Naive thymus-derived CD8-positive, alpha-beta T cell (primary cell): Measurements from ENCODE around the gene C16orf86. TPM values are rescaled to one million over a fixed set of nuclear protein-coding genes. Genes with fewer than 3 reads are reported as not detected.
A peak's percentile ranks its signal among the peaks of the same experiment; 100 is the strongest.

ENCODE experiments used
- ATAC-seq, 2 donors: fragments of 150-1000 bp; cut with Tn5 transposase in 1 of 2; sonication (Bioruptor Pico), chemical (Tn5 transposase) in 1 of 2; 1 replicate in 1 of 2; 2 replicates in 1 of 2; pipeline ENCODE4 v1.10.0; 2021; ENCODE audit warnings: mild to moderate bottlenecking in 2 of 2, moderate library complexity in 2 of 2
- POLR2A ChIA-PET: fragments of 350-600 bp; sonication (Branson Sonifier 250); formaldehyde crosslinking; loops from one replicate; lab custom pipeline; 2021; ENCODE audit warnings: antibody characterized with exemption; lab: Charles Lee
- DNase-seq, 10 donors: peaks; one replicate each; pipeline versions ENCODE4 v3.0.0 to v3.0.0-alpha.2; 2020 to 2022
- H3K27ac Mint-ChIP-seq, 10 donors: one replicate each; pipeline ENCODE4 v1.8.0; 2020 to 2022; ENCODE audit warnings: mild to moderate bottlenecking in 10 of 10, mixed read lengths in 10 of 10, moderate library complexity in 4 of 10, inconsistent platforms in 1 of 10
- H3K27me3 Mint-ChIP-seq, 5 donors: one replicate each; pipeline ENCODE4 v1.8.0; 2021 to 2022; ENCODE audit warnings: mixed read lengths in 5 of 5
- H3K36me3 Mint-ChIP-seq, 3 donors: one replicate each; pipeline ENCODE4 v1.8.0; 2020 to 2022; ENCODE audit warnings: mixed read lengths in 3 of 3, mild to moderate bottlenecking in 2 of 3, inconsistent platforms in 1 of 3
- H3K4me1 Mint-ChIP-seq, 4 donors: one replicate each; pipeline ENCODE4 v1.8.0; 2021 to 2022; ENCODE audit warnings: mixed read lengths in 4 of 4
- H3K4me3 Mint-ChIP-seq, 10 donors: one replicate each; pipeline ENCODE4 v1.8.0; 2020 to 2022; ENCODE audit warnings: mild to moderate bottlenecking in 10 of 10, mixed read lengths in 10 of 10, moderate library complexity in 6 of 10, inconsistent platforms in 1 of 10
- H3K9me3 Mint-ChIP-seq, 9 donors: one replicate each; pipeline ENCODE4 v1.8.0; 2020 to 2022; ENCODE audit warnings: mixed read lengths in 9 of 9, mild to moderate bottlenecking in 3 of 9, inconsistent platforms in 1 of 9, moderate library complexity in 1 of 9
- polyA plus RNA-seq, 3 donors: library from polyadenylated mRNA; unstranded; fragments of 300-500 nt; fragmentation: Illumina TruSeq; gene quantifications; one replicate each; pipeline ENCODE4 v1.2.3, GENCODE V29; 2021
- total RNA-seq, 8 experiments: library from RNA in 2 of 8; stranded (reverse) in 2 of 8; gene quantifications; one replicate each; pipeline ENCODE4 v1.2.3 and lab custom pipeline; 2021 to 2026

Gene C16orf86
- 1 to 10 TPM; 4.7 to 6.1 TPM for total RNA-seq
- 1 to 10 TPM; 4.3 to 5.1 (median 4.3) TPM for polyA plus RNA-seq
- 1.0 to 7.6 (median 2.1) reads per million in 6 experiments for total RNA-seq (lab: John Stamatoyannopoulos, UW)

GRCh38 chr16:67666559-67667452 is at the start of gene C16orf86, which contains the start of gene ENKD1:
Gene C16orf86 (plus strand): TSS chr16:67666814. CDS start chr16:67666971, 157 bp downstream.
Gene ENKD1 (minus strand): TSS chr16:67666750. CDS start chr16:67666442, 308 bp downstream.
- peak; percentile 70 to 92 (median 78) for DNase-seq
- no peaks in the 10 kb centered on the region for H3K27me3 Mint-ChIP-seq
- H3K36me3 Mint-ChIP-seq: no peaks in the 10 kb centered on the region
- peak; percentile 67 to 69 for ATAC-seq
- peak within 1 kb of the TSS; percentile 74 to 95 (median 86) for H3K4me3 Mint-ChIP-seq
- H3K27ac Mint-ChIP-seq: peak within 1 kb of the TSS in 9 of 10 donors; percentile 29 to 93 (median 83)
- peaks cover 6 to 30% (median 25%) of the 10 kb centered on the region in 4 donors for H3K4me1 Mint-ChIP-seq
- no peaks in the 10 kb centered on the region for H3K9me3 Mint-ChIP-seq
- POLR2A ChIA-PET: interaction anchor here (1.0 to 6.6 kb wide), 12 partner anchors 22 to 268 kb away, joined by 3 to 41 read pairs (median 10); partner anchors contain the start of genes ATP6V0D1, CARMIL2, CTCF and GFOD2

- POLR2A ChIA-PET: interaction anchor here (1.5 to 1.9 kb wide), 2 partner anchors 65 to 81 kb away, joined by 3 to 5 read pairs; no protein-coding TSS in a partner anchor
- H3K36me3 Mint-ChIP-seq: peaks cover 0 to 92% (median 10%) of the 10 kb centered on the region in 3 donors
- no peaks in the 10 kb centered on the region for H3K27me3 Mint-ChIP-seq
- peaks cover 0 to 4% (median 0%) of the 10 kb centered on the region in 4 donors for H3K4me1 Mint-ChIP-seq
- no peak for DNase-seq
- no peak overlapping the region for H3K27ac Mint-ChIP-seq
- no peak overlapping the region for H3K4me3 Mint-ChIP-seq
- no peaks in the 10 kb centered on the region for H3K9me3 Mint-ChIP-seq
- no peak for ATAC-seq
Measured at GRCh38 chr16:67628216-67628615, 38.4 kb upstream of the C16orf86 start.

- Mint-ChIP-seq H3K36me3 (peaks cover 0 to 96% (median 15%) of the 10 kb centered on the region in 3 donors), H3K4me3 (no peak overlapping the region), H3K27ac (peak overlapping the region in 6 of 10 donors; percentile 12 to 78 (median 56)), H3K27me3 (no peaks in the 10 kb centered on the region), H3K4me1 (peaks cover 0 to 2% (median 0%) of the 10 kb centered on the region in 4 donors), H3K9me3 (no peaks in the 10 kb centered on the region)
- no peak for ATAC-seq
- POLR2A ChIA-PET: no interaction called here
- no peak for DNase-seq
Measured at GRCh38 chr16:67632415-67633172, 34.0 kb upstream of the C16orf86 start.

GRCh38 chr16:67636713-67637112 is 29.9 kb upstream of the C16orf86 start:
- Mint-ChIP-seq H3K4me1 (no peaks in the 10 kb centered on the region), H3K36me3 (peaks cover 6 to 78% (median 11%) of the 10 kb centered on the region in 3 donors), H3K27ac (peak overlapping the region in 3 of 10 donors; percentile 33 to 87 (median 73)), H3K27me3 (no peaks in the 10 kb centered on the region), H3K4me3 (no peak overlapping the region), H3K9me3 (no peaks in the 10 kb centered on the region)
- DNase-seq (no peak), ATAC-seq (no peak)
- POLR2A ChIA-PET: no interaction called here

GRCh38 chr16:67637625-67638024 is 29.0 kb upstream of the C16orf86 start:
- H3K4me1 Mint-ChIP-seq: no peaks in the 10 kb centered on the region
- DNase-seq (no peak), ATAC-seq (no peak)
- peaks cover 6 to 69% (median 9%) of the 10 kb centered on the region in 3 donors for H3K36me3 Mint-ChIP-seq
- H3K27me3 Mint-ChIP-seq: no peaks in the 10 kb centered on the region
- no peak overlapping the region for H3K4me3 Mint-ChIP-seq
- H3K27ac Mint-ChIP-seq: peak overlapping the region in 1 of 10 donors; percentile 9
- POLR2A ChIA-PET: no interaction called here
- no peaks in the 10 kb centered on the region for H3K9me3 Mint-ChIP-seq

- ATAC-seq: no peak
- H3K27ac Mint-ChIP-seq: peak overlapping the region in 2 of 10 donors; percentile 4 to 53
- no peaks in the 10 kb centered on the region for H3K9me3 Mint-ChIP-seq
- no peak for DNase-seq
- peaks cover 4 to 27% (median 6%) of the 10 kb centered on the region in 3 donors for H3K36me3 Mint-ChIP-seq
- no peaks in the 10 kb centered on the region for H3K27me3 Mint-ChIP-seq
- H3K4me1 Mint-ChIP-seq: peaks cover 4 to 21% (median 16%) of the 10 kb centered on the region in 4 donors
- POLR2A ChIA-PET: interaction anchor here (0.6 to 7.2 kb wide), 3 partner anchors 36 to 95 kb away, joined by 5 to 125 read pairs (median 92); partner anchors contain the start of gene CTCF
- no peak overlapping the region for H3K4me3 Mint-ChIP-seq
Measured at GRCh38 chr16:67641779-67642708, 24.6 kb upstream of the C16orf86 start.

- Mint-ChIP-seq H3K4me1 (peaks cover 4 to 26% (median 18%) of the 10 kb centered on the region in 4 donors), H3K27me3 (no peaks in the 10 kb centered on the region), H3K4me3 (peak overlapping the region; percentile 52 to 81 (median 66)), H3K27ac (peak overlapping the region in 9 of 10 donors; percentile 62 to 93 (median 83)), H3K36me3 (peaks cover 0 to 21% (median 1%) of the 10 kb centered on the region in 3 donors), H3K9me3 (no peaks in the 10 kb centered on the region)
- DNase-seq (no peak), ATAC-seq (no peak)
- POLR2A ChIA-PET: interaction anchor here (1.5 to 7.2 kb wide), 7 partner anchors 15 to 123 kb away, joined by 6 to 125 read pairs (median 36); partner anchors contain the start of genes ACD, C16orf86, CTCF and ENKD1
Measured at GRCh38 chr16:67644038-67644437, 22.6 kb upstream of the C16orf86 start.

- H3K27ac Mint-ChIP-seq: peak overlapping the region; percentile 68 to 96 (median 91)
- peaks cover 8 to 31% (median 20%) of the 10 kb centered on the region in 4 donors for H3K4me1 Mint-ChIP-seq
Measured at GRCh38 chr16:67645397-67646121, 21.1 kb upstream of the C16orf86 start.

GRCh38 chr16:67647111-67647651 is 19.4 kb upstream of the C16orf86 start:
- Mint-ChIP-seq H3K27me3 (no peaks in the 10 kb centered on the region), H3K4me3 (peak overlapping the region in 4 of 10 donors; percentile 16 to 81 (median 68))

More at GRCh38 chr16:67645397-67646121, 21.1 kb upstream of the C16orf86 start:
- ATAC-seq (peak; percentile 26 to 37), DNase-seq (peak in 2 of 10 donors; percentile 16 to 32)
- H3K27me3 Mint-ChIP-seq: no peaks in the 10 kb centered on the region
- H3K9me3 Mint-ChIP-seq: no peaks in the 10 kb centered on the region
- H3K4me3 Mint-ChIP-seq: peak overlapping the region; percentile 80 to 91 (median 85)
- H3K36me3 Mint-ChIP-seq: peaks cover 0 to 25% (median 1%) of the 10 kb centered on the region in 3 donors
- POLR2A ChIA-PET: interaction anchor here (0.7 to 7.2 kb wide), 20 partner anchors 13 to 355 kb away, joined by 3 to 125 read pairs (median 6); partner anchors contain the start of genes ACD, C16orf86, CTCF and ENKD1

GRCh38 chr16:67647681-67648080 is 18.9 kb upstream of the C16orf86 start:
- no peaks in the 10 kb centered on the region for H3K9me3 Mint-ChIP-seq
- POLR2A ChIA-PET: interaction anchor here (0.6 to 7.2 kb wide), 7 partner anchors 11 to 134 kb away, joined by 3 to 125 read pairs (median 5); partner anchors contain the start of genes ACD, CTCF and PARD6A
- H3K4me1 Mint-ChIP-seq: peaks cover 12 to 41% (median 25%) of the 10 kb centered on the region in 4 donors
- ATAC-seq: no peak
- peaks cover 0 to 39% (median 4%) of the 10 kb centered on the region in 3 donors for H3K36me3 Mint-ChIP-seq
- H3K27ac Mint-ChIP-seq: peak overlapping the region in 1 of 10 donors; percentile 22
- DNase-seq: no peak
- no peaks in the 10 kb centered on the region for H3K27me3 Mint-ChIP-seq
- H3K4me3 Mint-ChIP-seq: no peak overlapping the region

More at GRCh38 chr16:67647111-67647651, 19.4 kb upstream of the C16orf86 start:
- Mint-ChIP-seq H3K9me3 (no peaks in the 10 kb centered on the region), H3K36me3 (peaks cover 0 to 37% (median 4%) of the 10 kb centered on the region in 3 donors), H3K27ac (peak overlapping the region in 5 of 10 donors; percentile 33 to 86 (median 65)), H3K4me1 (peaks cover 12 to 40% (median 24%) of the 10 kb centered on the region in 4 donors)
- DNase-seq (no peak), ATAC-seq (no peak)
- POLR2A ChIA-PET: interaction anchor here (0.6 to 7.2 kb wide), 8 partner anchors 12 to 134 kb away, joined by 3 to 125 read pairs (median 22); partner anchors contain the start of genes ACD, C16orf86, CTCF and ENKD1
